ENCODE results near the gene ACO2. TPM values are rescaled to one million over a fixed set of nuclear protein-coding genes. Genes with fewer than 3 reads are reported as not detected.

The ACO2 gene
- total and polyA plus RNA-seq, 2 of the 13 experiments (the other 11 are each of a cell fraction or from before 2014, with no cell fraction given), result 19.2 to 45.6 TPM

DNA sequence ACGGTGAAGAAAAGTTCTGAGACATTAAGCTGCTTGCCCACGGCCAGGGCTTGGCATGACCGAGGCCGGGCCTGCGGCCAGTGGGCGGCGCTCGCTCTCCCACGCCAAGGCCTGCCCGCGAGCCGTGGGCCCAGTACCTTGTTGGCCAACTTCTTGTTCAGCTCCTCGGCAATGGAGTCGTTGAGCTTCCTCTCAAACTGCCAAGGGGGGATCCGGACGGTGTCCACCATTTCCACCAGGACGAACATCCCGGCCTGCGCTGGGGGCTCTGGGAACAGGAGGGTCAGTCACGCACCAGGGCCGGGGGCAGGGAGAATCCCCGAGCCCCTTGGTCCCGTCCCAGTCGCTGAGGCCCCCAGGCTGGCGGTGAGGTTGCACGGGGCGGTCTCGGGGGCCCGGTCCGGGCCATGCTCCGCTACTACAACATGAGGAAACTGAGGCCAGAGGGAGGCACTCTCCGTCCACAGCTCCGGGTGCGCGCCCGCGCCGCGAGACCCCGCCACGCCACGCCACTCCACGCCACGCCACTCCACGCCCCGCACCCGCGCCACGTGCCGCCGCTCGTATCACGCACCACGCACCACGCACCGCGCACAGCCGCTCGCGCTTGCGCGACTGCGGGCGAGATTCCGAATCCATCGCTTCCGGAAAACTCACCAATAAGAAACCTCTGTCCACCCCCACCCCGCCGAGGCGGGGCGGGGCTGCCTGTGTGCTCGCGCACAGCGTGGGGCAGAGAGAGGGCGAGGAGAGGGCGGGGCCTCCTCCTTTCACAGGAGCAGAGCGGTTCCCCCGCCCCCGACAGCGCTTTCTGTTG, 75.1 kb downstream of the ACO2 start, which contains the start of gene POLR3H:
POLR3H (minus strand) TSS at position 617 of the 817 bp plus-strand sequence; CDS start at position 248, 369 bp downstream.
- peak within 1 kb of the TSS; percentile 78 for H3K9ac ChIP-seq (ENCODE audit: insufficient read depth, low read depth, low read length)
- FAIRE-seq, result peak; percentile 72
- intact Hi-C loops (cut with micrococcal nuclease; ENCODE audit: unreplicated experiment), result no loop called here
- TF ChIP-seq, protein P1, sequence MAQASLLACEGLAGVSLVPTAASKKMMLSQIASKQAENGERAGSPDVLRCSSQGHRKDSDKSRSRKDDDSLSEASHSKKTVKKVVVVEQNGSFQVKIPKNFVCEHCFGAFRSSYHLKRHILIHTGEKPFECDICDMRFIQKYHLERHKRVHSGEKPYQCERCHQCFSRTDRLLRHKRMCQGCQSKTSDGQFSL (CRISPR knock-in tag; IDR thresholded peaks at IDR 0.05), result no peak
- TF ChIP-seq ATF7-NPFF (CRISPR knock-in tag; IDR thresholded peaks at IDR 0.05; ENCODE audit: low read depth) (no peak; the same call in 1 of the 2 replicates), XRCC5 (optimal IDR thresholded peaks at IDR 0.05; ENCODE audit: low read length) (peak; percentile 71), ZNF75D (CRISPR knock-in tag; IDR thresholded peaks at IDR 0.05; ENCODE audit: borderline replicate concordance) (no peak), ZKSCAN5 (CRISPR knock-in tag; IDR thresholded peaks at IDR 0.05) (no peak), PAF1 (CRISPR knock-in tag; IDR thresholded peaks at IDR 0.05) (no peak), SMARCC2 (IDR thresholded peaks at IDR 0.05) (no peak), ZNF101 (CRISPR knock-in tag; IDR thresholded peaks at IDR 0.05; ENCODE audit: borderline replicate concordance, low read depth) (no peak), SETDB1 (CRISPR knock-in tag; IDR thresholded peaks at IDR 0.05; ENCODE audit: borderline replicate concordance) (no peak), ZNF670 (CRISPR knock-in tag; IDR thresholded peaks at IDR 0.05; ENCODE audit: borderline replicate concordance) (no peak), NCOR1 (IDR thresholded peaks at IDR 0.05; ENCODE audit: borderline replicate concordance, low read length) (no peak), ZNF256 (CRISPR knock-in tag; conservative IDR thresholded peaks at IDR 0.05) (no peak), ZNF24 (IDR thresholded peaks at IDR 0.05) (no peak), ZNF460 (CRISPR knock-in tag; IDR thresholded peaks at IDR 0.05; ENCODE audit: borderline replicate concordance) (no peak), ZKSCAN1 (IDR thresholded peaks at IDR 0.05; ENCODE audit: low read length) (no peak)
- TF ChIP-seq, protein P2, sequence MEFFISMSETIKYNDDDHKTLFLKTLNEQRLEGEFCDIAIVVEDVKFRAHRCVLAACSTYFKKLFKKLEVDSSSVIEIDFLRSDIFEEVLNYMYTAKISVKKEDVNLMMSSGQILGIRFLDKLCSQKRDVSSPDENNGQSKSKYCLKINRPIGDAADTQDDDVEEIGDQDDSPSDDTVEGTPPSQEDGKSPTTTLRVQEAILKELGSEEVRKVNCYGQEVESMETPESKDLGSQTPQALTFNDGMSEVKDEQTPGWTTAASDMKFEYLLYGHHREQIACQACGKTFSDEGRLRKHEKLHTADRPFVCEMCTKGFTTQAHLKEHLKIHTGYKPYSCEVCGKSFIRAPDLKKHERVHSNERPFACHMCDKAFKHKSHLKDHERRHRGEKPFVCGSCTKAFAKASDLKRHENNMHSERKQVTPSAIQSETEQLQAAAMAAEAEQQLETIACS (CRISPR knock-in tag; IDR thresholded peaks at IDR 0.05), result 0 out of 2 replicates have a peak, but pooled peaks have one; percentile 24
- TF ChIP-seq, protein P3, sequence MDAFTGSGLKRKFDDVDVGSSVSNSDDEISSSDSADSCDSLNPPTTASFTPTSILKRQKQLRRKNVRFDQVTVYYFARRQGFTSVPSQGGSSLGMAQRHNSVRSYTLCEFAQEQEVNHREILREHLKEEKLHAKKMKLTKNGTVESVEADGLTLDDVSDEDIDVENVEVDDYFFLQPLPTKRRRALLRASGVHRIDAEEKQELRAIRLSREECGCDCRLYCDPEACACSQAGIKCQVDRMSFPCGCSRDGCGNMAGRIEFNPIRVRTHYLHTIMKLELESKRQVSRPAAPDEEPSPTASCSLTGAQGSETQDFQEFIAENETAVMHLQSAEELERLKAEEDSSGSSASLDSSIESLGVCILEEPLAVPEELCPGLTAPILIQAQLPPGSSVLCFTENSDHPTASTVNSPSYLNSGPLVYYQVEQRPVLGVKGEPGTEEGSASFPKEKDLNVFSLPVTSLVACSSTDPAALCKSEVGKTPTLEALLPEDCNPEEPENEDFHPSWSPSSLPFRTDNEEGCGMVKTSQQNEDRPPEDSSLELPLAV (CRISPR knock-in tag; conservative IDR thresholded peaks at IDR 0.05; ENCODE audit: low read depth), result no peak
- TF ChIP-seq, protein P4, sequence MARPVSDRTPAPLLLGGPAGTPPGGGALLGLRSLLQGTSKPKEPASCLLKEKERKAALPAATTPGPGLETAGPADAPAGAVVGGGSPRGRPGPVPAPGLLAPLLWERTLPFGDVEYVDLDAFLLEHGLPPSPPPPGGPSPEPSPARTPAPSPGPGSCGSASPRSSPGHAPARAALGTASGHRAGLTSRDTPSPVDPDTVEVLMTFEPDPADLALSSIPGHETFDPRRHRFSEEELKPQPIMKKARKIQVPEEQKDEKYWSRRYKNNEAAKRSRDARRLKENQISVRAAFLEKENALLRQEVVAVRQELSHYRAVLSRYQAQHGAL (CRISPR knock-in tag; IDR thresholded peaks at IDR 0.05; ENCODE audit: not compliant biosample characterization), result no peak
- TF ChIP-seq, protein P5, sequence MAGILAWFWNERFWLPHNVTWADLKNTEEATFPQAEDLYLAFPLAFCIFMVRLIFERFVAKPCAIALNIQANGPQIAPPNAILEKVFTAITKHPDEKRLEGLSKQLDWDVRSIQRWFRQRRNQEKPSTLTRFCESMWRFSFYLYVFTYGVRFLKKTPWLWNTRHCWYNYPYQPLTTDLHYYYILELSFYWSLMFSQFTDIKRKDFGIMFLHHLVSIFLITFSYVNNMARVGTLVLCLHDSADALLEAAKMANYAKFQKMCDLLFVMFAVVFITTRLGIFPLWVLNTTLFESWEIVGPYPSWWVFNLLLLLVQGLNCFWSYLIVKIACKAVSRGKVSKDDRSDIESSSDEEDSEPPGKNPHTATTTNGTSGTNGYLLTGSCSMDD (CRISPR knock-in tag; IDR thresholded peaks at IDR 0.05), result no peak

More for the DNA sequence above, 75.1 kb downstream of the ACO2 start, which contains the start of gene POLR3H:
- H3K79me2 ChIP-seq (ENCODE audit: insufficient read depth, low read length), result peaks cover 42% of the 10 kb centered on the region
- ATAC-seq (peak; percentile 83), DNase-seq (ENCODE audit: low spot score) (peak; percentile 95)
- H3K4me2 ChIP-seq (ENCODE audit: low read depth, low read length), result peak within 1 kb of the TSS; percentile 78
- H3K27ac ChIP-seq (ENCODE audit: extremely low read length, insufficient read depth, low read length), result peak within 1 kb of the TSS; percentile 72
- in situ Hi-C loops (cut with HindIII; ENCODE audit: extremely low pct_ligation_motif_present, low pct_unique_long_range_greater_than_20kb), result no loop called here
- CTCF ChIA-PET (ENCODE audit: low intra/inter-chr PET ratio, low total read pairs), result interaction anchor here (1.1 to 2.4 kb wide), 3 partner anchors 17 to 53 kb away, joined by 4 to 21 read pairs (median 6); partner anchors contain the start of gene CSDC2
- no peaks in the 10 kb centered on the region; the same call in 1 of the 2 replicates for H4K20me1 ChIP-seq (ENCODE audit: insufficient read depth, low read length)
- 0% methylated on average over 10 of the region's 80 CpGs for WGBS (ENCODE audit: low lambda C conversion rate)
- TSS peak; percentile 57 for BruUV-seq (replicated peaks)
- peaks cover 5 to 12% of the 10 kb centered on the region in 2 experiments; a peak in 2 of 5 replicates for H3K36me3 ChIP-seq (replicated peaks in 1 of 2; ENCODE audit: control insufficient read depth in 1 of 2, insufficient read depth in 2 of 2, low read length in 2 of 2)
- H3K27me3 ChIP-seq (ENCODE audit: control insufficient read depth in 1 of 2, insufficient read depth in 2 of 2, low read length in 2 of 2), result no peaks in the 10 kb centered on the region
- no peaks in the 10 kb centered on the region for H3K9me3 ChIP-seq (ENCODE audit: low read length)
- peaks cover 78% of the 10 kb centered on the region for H3K4me1 ChIP-seq (ENCODE audit: insufficient read depth, low read length)
- peak within 1 kb of the TSS; percentile 74 to 89 (median 85) for H3K4me3 ChIP-seq (replicated peaks in 1 of 3; ENCODE audit: insufficient read depth in 1 of 3, low read depth in 2 of 3, low read length in 3 of 3)
- H2AFZ ChIP-seq (ENCODE audit: low read length), result no peak within 1 kb of the TSS
- POLR2A ChIA-PET, result interaction anchor here (0.7 to 1.4 kb wide), 8 partner anchors 8 to 163 kb away, joined by 3 to 11 read pairs (median 5); partner anchors contain the start of genes CSDC2, PMM1 and TEF

All from HepG2 (cell line).